GM12878 (cell line): ENCODE measurements around the gene C2. TPM values are rescaled to one million over a fixed set of nuclear protein-coding genes. Genes with fewer than 3 reads are reported as not detected.

Experiments
- ATAC-seq: fragments of 200-7000 bp; cut with Tn5 transposase; 3 replicates; pipeline ENCODE4 v1.9.1; 2020; ENCODE audit warnings: mild to moderate bottlenecking, moderate library complexity
- BruUV-seq: library from RNA; stranded (reverse); fragments of 400-500 nt; replicated peaks from 2 replicates; lab custom pipeline; 2021; lab: Mats Ljungman, UMichigan
- CTCF ChIA-PET: fragments of 300-600 bp; sonication (Branson Sonifier 250); formaldehyde crosslinking; extraction: SDS; loops from one replicate; lab custom pipeline; 2021; ENCODE audit warnings: inconsistent platforms; lab: Yijun Ruan, JAX
- POLR2A ChIA-PET: fragments of 350-600 bp; formaldehyde crosslinking; extraction: SDS; loops from one replicate; lab custom pipeline; 2021; ENCODE audit warnings: inconsistent platforms; lab: Charles Lee
- RAD21 ChIA-PET: fragments of 300-600 bp; sonication (Branson Sonifier 250); formaldehyde crosslinking; loops from one replicate; lab custom pipeline; 2023; ENCODE audit warnings: antibody characterized with exemption; ENCODE audit not compliant: unreplicated experiment; lab: Charles Lee
- SMC1A ChIA-PET: fragments of 300-600 bp; sonication (Branson Sonifier 250); formaldehyde crosslinking; loops from one replicate; lab custom pipeline; 2023; ENCODE audit not compliant: unreplicated experiment, uncharacterized antibody; lab: Charles Lee
- DNase-seq: peaks from one replicate; pipeline ENCODE4 v3.0.0-alpha.2; 2011; ENCODE audit warnings: low read depth, low spot score
- FAIRE-seq: peaks from 3 replicates; lab custom pipeline; 2011; peaks lifted over from hg19 to GRCh38; lab: Jason Lieb, UNC
- H2AFZ ChIP-seq: 2 replicates; pipeline ENCODE4 v1.6.0; 2011; ENCODE audit warnings: low read depth, low read length, control low read depth; ENCODE audit not compliant: control insufficient read depth
- H3K27ac ChIP-seq: 2 replicates; pipeline ENCODE4 v1.5.1; 2011; ENCODE audit warnings: control low read depth; ENCODE audit not compliant: control insufficient read depth, insufficient read depth
- H3K27me3 ChIP-seq, 2 experiments: replicated peaks in 1 of 2; 2 replicates each; pipeline versions ENCODE4 v1.6.0 to v1.6.1; 2011; ENCODE audit warnings: low read length in 1 of 2; ENCODE audit not compliant: control insufficient read depth in 2 of 2, insufficient read depth in 2 of 2
- H3K36me3 ChIP-seq, 2 experiments: 2 replicates each; pipeline ENCODE4 v1.5.1; 2011; ENCODE audit warnings: low read length in 1 of 2; ENCODE audit not compliant: control insufficient read depth in 2 of 2, insufficient read depth in 2 of 2
- H3K4me1 ChIP-seq: 2 replicates; pipeline ENCODE4 v1.6.1; 2011; ENCODE audit warnings: mild to moderate bottlenecking, low read length, moderate library complexity, mixed read lengths; ENCODE audit not compliant: control insufficient read depth, insufficient read depth
- H3K4me2 ChIP-seq: 2 replicates; pipeline ENCODE4 v1.6.0; 2011; ENCODE audit warnings: control low read depth; ENCODE audit not compliant: control insufficient read depth, insufficient read depth
- H3K4me3 ChIP-seq: fragments of 200-600 bp; sonication (generic); 2 replicates; pipeline ENCODE4 v1.5.1; 2016
- H3K79me2 ChIP-seq: 2 replicates; pipeline ENCODE4 v1.6.0; 2011; ENCODE audit warnings: low read length; ENCODE audit not compliant: control insufficient read depth, insufficient read depth
- H3K9ac ChIP-seq: 2 replicates; pipeline ENCODE4 v1.8.0; 2011; ENCODE audit warnings: low read length, control low read depth, mixed read lengths; ENCODE audit not compliant: control insufficient read depth, insufficient read depth
- H3K9me3 ChIP-seq: replicated peaks from 3 replicates; pipeline ENCODE4 v1.5.1; 2011; ENCODE audit warnings: mild to moderate bottlenecking, low read length; ENCODE audit not compliant: control insufficient read depth, insufficient read depth
- H4K20me1 ChIP-seq: 2 replicates; pipeline ENCODE4 v1.6.0; 2011; ENCODE audit not compliant: control insufficient read depth, insufficient read depth
- CUX1 ChIP-seq: IDR thresholded peaks from 2 replicates; pipeline ENCODE4 v1.6.1; 2012; ENCODE audit warnings: improper control_type of control experiment, low read depth, low read length; ENCODE audit not compliant: insufficient replicate concordance
- POLR2AphosphoS5 ChIP-seq: IDR thresholded peaks from 2 replicates; pipeline ENCODE4 v1.6.1; 2011; ENCODE audit warnings: mild to moderate bottlenecking, low read length, inconsistent platforms
- ZBTB33 ChIP-seq: fragments of 450-650 bp; IDR thresholded peaks from 2 replicates; pipeline ENCODE4 v1.6.1; 2017; ENCODE audit warnings: mild to moderate bottlenecking
- ZZZ3 ChIP-seq: IDR thresholded peaks from 2 replicates; pipeline ENCODE4 v1.6.1; 2011; ENCODE audit warnings: low read depth; ENCODE audit not compliant: control insufficient read depth, insufficient read length
- WGBS: methylation state at CpG from one replicate; pipeline ENCODE4 v1.1.6; 2016; ENCODE audit warnings: low lambda C conversion rate; ENCODE audit not compliant: insufficient replicate concordance, insufficient coverage; ENCODE audit errors: missing lambda C conversion rate; 5-methylcytosine and 5-hydroxymethylcytosine counted together
- in situ Hi-C: fragments of 300-500 bp; cut with MboI; formaldehyde crosslinking; loops from 9 replicates; pipeline ENCODE4 v1.14.3; 2018; ENCODE audit warnings: mixed read lengths
- intact Hi-C: fragments of 100-400 bp; cut with micrococcal nuclease; formaldehyde crosslinking; loops from one replicate; pipeline ENCODE4 v1.14.2; 2022; ENCODE audit not compliant: unreplicated experiment
- polyA plus RNA-seq, 11 experiments: library from polyadenylated mRNA; depleted of rRNA in 4 of 11; unstranded in 6 of 11; stranded (reverse) in 5 of 11; fragments of >200 nt; fragmentation: Nextera tagmentation in 4 of 11; fragmentation: Illumina TruSeq in 1 of 11; extraction: Ambion mirVana in 4 of 11; extraction: Trizol in 1 of 11; gene quantifications; 1 replicate in 1 of 11; 2 replicates in 10 of 11; pipeline versions ENCODE4 v1.2.1 to v1.2.3, GENCODE V29; 2011 to 2016; ENCODE audit warnings: inconsistent platforms in 2 of 11, missing spikeins in 2 of 11, low read depth in 1 of 11
- total RNA-seq, 4 experiments: library from RNA; depleted of rRNA in 3 of 4; stranded (reverse); fragments of >200 nt in 3 of 4; fragmentation: Illumina TruSeq in 1 of 4; extraction: Trizol in 1 of 4; gene quantifications; 2 replicates each; pipeline versions ENCODE4 v1.2.1 to v1.2.3, GENCODE V29; 2013 to 2021

C2 gene
- total and polyA plus RNA-seq, 10 of the 15 experiments (the other 5 are each of a cell fraction or from before 2014, with no cell fraction given): 0.06 to 0.97 (median 0.21) TPM; not detected in 5

GRCh38 chr6:31968326-31968725, 40.8 kb downstream of the C2 start:
- no peak overlapping the region for H3K4me3 ChIP-seq
- TF ChIP-seq ZBTB33 (no peak), ZZZ3 (no peak), POLR2AphosphoS5 (no peak; the same call in 1 of the 2 replicates), CUX1 (no peak)
- no peaks in the 10 kb centered on the region for H3K27me3 ChIP-seq
- intact Hi-C loops: no loop called here
- no peaks in the 10 kb centered on the region for H4K20me1 ChIP-seq
- in situ Hi-C loops: no loop called here
- ChIA-PET POLR2A (no interaction called here), CTCF (interaction anchor here (1.1 kb wide), 1 partner anchor 16 kb away, joined by 3 read pairs; no protein-coding TSS in a partner anchor), RAD21 (no interaction called here), SMC1A (no interaction called here)
- H3K9ac ChIP-seq: no peak overlapping the region
- BruUV-seq: no TSS peak
- H3K4me2 ChIP-seq: no peak overlapping the region
- DNase-seq (no peak), ATAC-seq (no peak), FAIRE-seq (no peak)
- H3K9me3 ChIP-seq: no peaks in the 10 kb centered on the region
- H3K79me2 ChIP-seq: peaks cover 22% of the 10 kb centered on the region
- 86% methylated on average over 9 of the region's 11 CpGs for WGBS
- H2AFZ ChIP-seq: no peak overlapping the region
- peaks cover 15 to 22% of the 10 kb centered on the region in 2 experiments for H3K36me3 ChIP-seq
- H3K27ac ChIP-seq: no peak overlapping the region
- peaks cover 13% of the 10 kb centered on the region for H3K4me1 ChIP-seq
